GM12874 (cell line): ENCODE data around the gene PLPPR1.

Experiments used
- TF ChIP-seq, protein P1 (sequence below): IDR thresholded peaks from 2 replicates; pipeline ENCODE4 v1.5.1; 2011; ENCODE audit warnings: low read depth, mild to moderate bottlenecking, control low read depth, low read length, moderate library complexity; ENCODE audit not compliant: insufficient read depth

PLPPR1 gene

DNA sequence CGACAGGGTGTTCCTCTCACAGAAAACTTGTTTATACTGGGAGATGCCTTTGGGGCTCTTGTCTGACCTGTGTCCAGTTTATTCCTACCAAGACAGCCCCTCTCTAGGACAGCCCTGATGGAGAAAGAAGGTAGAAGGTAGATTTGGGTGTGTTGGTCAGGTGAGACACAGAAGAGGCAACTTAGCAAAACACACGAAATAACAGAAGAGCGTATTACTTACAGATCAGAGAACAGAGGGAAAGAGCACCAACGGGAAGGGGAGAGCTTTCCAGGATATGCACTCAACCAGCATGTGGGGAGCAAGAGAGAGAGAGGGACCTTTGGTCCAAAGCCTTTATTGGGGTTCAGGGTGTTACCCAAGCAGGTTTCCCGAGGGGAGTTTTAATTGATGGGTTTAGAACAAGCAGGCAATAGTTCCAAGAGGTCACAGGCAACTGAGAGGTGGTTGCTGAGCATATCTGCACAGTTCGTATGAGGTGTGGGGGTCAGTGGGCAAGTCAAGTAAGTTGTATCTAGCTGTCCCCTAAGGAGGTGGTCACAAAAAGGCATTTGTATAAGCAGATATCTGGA is 324.5 kb downstream of the PLPPR1 start:
- TF ChIP-seq, protein P1, sequence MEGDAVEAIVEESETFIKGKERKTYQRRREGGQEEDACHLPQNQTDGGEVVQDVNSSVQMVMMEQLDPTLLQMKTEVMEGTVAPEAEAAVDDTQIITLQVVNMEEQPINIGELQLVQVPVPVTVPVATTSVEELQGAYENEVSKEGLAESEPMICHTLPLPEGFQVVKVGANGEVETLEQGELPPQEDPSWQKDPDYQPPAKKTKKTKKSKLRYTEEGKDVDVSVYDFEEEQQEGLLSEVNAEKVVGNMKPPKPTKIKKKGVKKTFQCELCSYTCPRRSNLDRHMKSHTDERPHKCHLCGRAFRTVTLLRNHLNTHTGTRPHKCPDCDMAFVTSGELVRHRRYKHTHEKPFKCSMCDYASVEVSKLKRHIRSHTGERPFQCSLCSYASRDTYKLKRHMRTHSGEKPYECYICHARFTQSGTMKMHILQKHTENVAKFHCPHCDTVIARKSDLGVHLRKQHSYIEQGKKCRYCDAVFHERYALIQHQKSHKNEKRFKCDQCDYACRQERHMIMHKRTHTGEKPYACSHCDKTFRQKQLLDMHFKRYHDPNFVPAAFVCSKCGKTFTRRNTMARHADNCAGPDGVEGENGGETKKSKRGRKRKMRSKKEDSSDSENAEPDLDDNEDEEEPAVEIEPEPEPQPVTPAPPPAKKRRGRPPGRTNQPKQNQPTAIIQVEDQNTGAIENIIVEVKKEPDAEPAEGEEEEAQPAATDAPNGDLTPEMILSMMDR: no peak

DNA sequence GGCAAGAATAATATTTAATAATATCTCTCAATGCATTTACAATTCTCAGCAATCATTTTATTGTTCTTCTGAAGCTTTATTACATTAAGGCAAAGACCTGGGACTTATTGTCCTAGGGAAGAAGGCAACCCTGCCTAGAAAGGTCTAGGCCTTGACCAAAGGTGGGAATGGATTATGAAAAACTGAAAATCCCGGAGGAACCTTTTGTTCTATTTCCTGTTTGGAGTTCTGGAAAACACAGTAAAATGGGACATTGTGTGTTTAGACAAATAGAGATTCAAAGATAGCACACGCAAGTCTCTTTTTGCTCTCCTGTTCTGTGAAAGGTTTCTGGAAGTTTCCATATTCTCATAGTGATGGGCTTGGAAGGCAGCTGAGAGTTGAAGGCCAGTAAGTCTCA is 325.2 kb downstream of the PLPPR1 start:
- TF ChIP-seq, protein P1: no peak

DNA sequence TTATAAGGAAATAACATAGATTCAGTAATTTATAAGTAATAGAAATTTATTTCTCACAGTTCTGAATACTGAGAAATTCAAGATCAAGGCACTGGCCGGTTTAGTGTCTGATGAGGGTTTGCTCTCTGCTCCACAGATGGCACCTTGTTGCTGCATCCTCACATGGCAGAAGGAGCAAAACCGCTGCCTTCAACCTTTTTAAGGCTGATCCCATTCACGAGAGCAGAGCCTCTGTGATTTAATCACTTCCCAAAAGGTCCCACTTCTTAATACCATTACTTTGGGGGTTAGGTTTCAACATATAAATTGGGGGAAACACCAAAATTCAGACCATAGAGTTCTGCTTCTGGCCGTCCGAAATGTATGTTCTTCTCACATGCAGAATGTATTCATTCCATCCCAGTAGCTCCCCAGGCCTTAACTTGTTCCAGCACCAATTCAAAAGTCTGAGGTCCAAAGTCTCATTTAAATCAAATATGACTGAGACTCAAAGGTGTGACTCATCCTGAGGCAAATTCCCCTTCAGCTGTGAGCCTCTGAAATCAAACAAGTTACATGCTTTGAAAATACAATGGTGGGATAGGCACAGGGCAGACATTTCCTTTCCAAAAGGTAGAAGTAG is 325.7 kb downstream of the PLPPR1 start:
- TF ChIP-seq, protein P1: no peak

DNA sequence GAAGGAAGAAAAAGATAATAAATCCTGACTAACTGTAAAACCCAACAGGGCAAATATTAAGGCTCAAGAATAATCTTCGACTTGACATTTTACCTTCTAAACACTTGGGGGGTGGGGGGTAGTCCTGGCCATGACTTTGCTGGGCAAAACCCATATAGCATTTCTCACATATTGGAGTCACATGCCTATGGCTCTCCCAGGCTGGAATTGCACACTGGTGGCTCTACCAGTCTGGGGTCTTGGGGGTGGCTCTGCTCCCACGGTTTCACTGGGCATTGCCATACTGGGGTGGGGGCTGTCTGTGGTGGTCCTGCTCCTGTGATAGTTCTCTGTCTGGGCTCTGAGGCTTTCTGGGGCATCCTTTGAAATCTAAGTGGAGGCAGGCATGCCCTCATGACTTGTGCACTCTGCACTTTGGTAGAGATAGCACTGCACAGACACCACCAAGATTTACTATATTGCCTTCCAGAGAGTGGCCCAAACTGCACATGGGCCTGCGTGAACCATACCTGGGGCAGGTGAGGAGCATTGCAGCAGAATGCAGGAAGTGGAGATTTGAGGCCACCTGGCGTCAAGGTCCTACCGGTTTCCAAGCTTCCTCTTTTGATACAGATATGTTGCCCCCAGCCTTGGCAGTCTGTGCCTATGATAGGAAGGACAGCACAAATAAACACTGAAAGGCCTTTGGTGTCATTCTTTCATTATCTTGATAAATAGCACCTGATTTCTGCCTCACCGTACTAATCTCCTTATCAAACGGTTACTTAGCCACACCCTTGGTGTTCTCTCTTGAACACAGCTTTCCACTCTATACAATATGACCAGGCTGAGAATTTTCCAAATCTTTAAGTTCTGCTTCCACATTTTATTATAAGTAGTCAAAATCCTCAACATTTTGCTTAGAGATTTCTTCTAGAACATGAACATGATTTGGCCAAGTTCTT is 326.5 kb downstream of the PLPPR1 start:
- TF ChIP-seq, protein P1: no peak

DNA sequence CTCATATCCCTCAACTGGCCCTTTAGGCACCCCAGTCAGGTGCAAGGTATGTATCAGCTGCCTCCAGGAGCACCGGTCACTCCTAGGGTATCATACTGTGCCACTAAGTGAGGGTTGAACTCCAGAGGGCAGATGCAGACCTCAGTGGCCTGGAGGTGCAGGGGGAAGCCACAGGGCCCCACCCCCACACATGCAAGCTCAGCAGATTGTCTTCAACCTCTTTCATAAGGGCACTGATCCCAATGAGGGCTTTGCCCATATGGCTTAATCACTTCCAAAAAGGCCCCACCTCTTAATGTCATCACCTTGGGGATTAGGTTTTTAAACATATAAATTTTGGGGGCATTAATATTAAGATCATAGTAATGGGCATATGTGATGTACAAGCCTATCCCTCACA is 328.1 kb downstream of the PLPPR1 start:
- TF ChIP-seq, protein P1: no peak

DNA sequence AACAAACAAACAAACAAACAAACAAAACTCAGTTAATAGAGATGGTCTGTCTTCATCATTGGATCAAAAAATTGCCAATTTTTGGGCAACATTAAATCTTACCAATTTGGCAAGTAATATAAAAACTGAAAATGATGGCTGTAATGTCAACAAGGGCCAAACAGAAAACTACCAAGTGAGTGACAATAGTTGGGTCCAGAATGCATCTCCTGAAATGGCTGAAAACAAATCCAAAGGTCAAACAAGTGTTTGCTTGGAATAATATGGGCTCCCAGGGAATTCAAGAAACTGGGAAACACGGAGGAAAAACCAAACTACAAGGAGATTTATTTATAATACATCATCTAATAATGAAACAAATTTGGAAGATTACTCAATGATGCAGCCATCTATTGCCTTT is 331.2 kb downstream of the PLPPR1 start:
- TF ChIP-seq, protein P1: no peak

DNA sequence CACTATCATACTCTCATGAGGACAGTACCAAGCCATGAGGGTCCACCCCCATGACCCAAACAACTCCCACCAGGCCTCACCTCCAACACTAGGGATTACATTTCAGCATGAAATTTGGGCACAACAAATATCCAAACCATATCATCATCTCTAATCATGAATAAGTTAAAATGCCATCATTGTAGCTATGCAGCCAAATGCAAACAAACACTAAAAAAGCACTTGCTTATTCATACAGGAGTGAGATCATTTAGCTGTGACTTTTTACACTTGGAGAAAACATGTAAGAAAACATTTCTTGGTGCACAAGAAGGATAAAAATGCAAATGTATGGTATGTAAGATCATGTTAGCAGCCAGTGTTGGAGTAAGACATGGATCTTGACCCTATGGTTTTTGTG is 332.1 kb downstream of the PLPPR1 start:
- TF ChIP-seq, protein P1: no peak
